ENCODE data around the gene PAPPA. TPM values are rescaled to one million over a fixed set of nuclear protein-coding genes. Genes with fewer than 3 reads are reported as not detected.
A peak's percentile ranks its signal among the peaks of the same experiment; 100 is the strongest.

PAPPA gene
- polyA plus RNA-seq, 1 of the 3 experiments (the other 2 are of a cell fraction), result 44.5 TPM

- no peak for DNase-seq
- Histone ChIP-seq H3K4me1 (ENCODE audit: control insufficient read depth in 1 of 2, insufficient read depth in 2 of 2, low read depth in 1 of 2, low read length in 1 of 2) (peaks cover 0 to 6% of the 10 kb centered on the region in 2 experiments; a peak in 2 of 4 replicates), H3F3A (replicated peaks; ENCODE audit: insufficient read depth) (peaks cover 48% of the 10 kb centered on the region), H3K4me3 (ENCODE audit: low read depth in 2 of 2, low read length in 1 of 2) (no peak overlapping the region), H3K4me2 (no peak overlapping the region), H3K27ac (ENCODE audit: low read depth in 2 of 2, low read length in 1 of 2) (peak overlapping the region in 1 of 2 experiments; percentile 48; a peak in 1 of 4 replicates), H4K20me1 (ENCODE audit: insufficient read depth) (peaks cover 10% of the 10 kb centered on the region), H2AFZ (ENCODE audit: low read depth) (no peak overlapping the region), H3K9me2 (no peaks in the 10 kb centered on the region), H3K36me3 (replicated peaks in 1 of 2; ENCODE audit: control insufficient read depth in 1 of 2, insufficient read depth in 2 of 2, low read length in 1 of 2) (peaks cover 13 to 57% of the 10 kb centered on the region in 2 experiments), H3K79me2 (ENCODE audit: insufficient read depth) (peaks cover 50% of the 10 kb centered on the region; the same call in 1 of the 2 replicates), H3K9ac (no peak overlapping the region), H3K9me3 (no peaks in the 10 kb centered on the region), H3K27me3 (ENCODE audit: insufficient read depth) (no peaks in the 10 kb centered on the region)
- ChIA-PET POLR2A (no interaction called here), CTCF (no interaction called here)
- TF ChIP-seq FOXM1 (IDR thresholded peaks at IDR 0.05; ENCODE audit: low read depth) (no peak), NFIC (IDR thresholded peaks at IDR 0.05; ENCODE audit: borderline replicate concordance) (no peak), RCOR1 (IDR thresholded peaks at IDR 0.05; ENCODE audit: low read length) (no peak), RFX5 (IDR thresholded peaks at IDR 0.05; ENCODE audit: low read length) (no peak), TCF12 (IDR thresholded peaks at IDR 0.05) (no peak), NRF1 (IDR thresholded peaks at IDR 0.05; ENCODE audit: low read depth, low read length) (no peak)
- WGBS (ENCODE audit: low lambda C conversion rate), result 89% methylated on average over 1 of the region's 1 CpG
Measured at GRCh38 chr9:116264361-116264760, 110.8 kb downstream of the PAPPA start.

- 29% methylated on average over 1 of the region's 1 CpG for WGBS (ENCODE audit: low lambda C conversion rate)
- CTCF ChIA-PET, result no interaction called here
- H3K79me2 ChIP-seq (ENCODE audit: insufficient read depth), result peaks cover 53% of the 10 kb centered on the region
Measured at GRCh38 chr9:116267021-116267420, 113.4 kb downstream of the PAPPA start.

GRCh38 chr9:116269250-116269649 is 115.7 kb downstream of the PAPPA start:
- no peak for DNase-seq
- TF ChIP-seq SIN3A (IDR thresholded peaks at IDR 0.05; ENCODE audit: borderline replicate concordance, low read depth, low read length), result no peak
- TF ChIP-seq RFX5 (IDR thresholded peaks at IDR 0.05; ENCODE audit: low read length), result no peak
- no peak for TF ChIP-seq GATA2 (CRISPR knock-in tag; IDR thresholded peaks at IDR 0.05)
- TF ChIP-seq NFIC (IDR thresholded peaks at IDR 0.05; ENCODE audit: borderline replicate concordance), result peak; percentile 32; the same call in 1 of the 2 replicates
- no peak overlapping the region for H2AFZ ChIP-seq (ENCODE audit: low read depth)
- 84% methylated on average over 2 of the region's 2 CpGs for WGBS (ENCODE audit: low lambda C conversion rate)
- peak overlapping the region in 1 of 2 experiments; percentile 6; a peak in 1 of 4 replicates for H3K27ac ChIP-seq (ENCODE audit: low read depth in 2 of 2, low read length in 1 of 2)
- H3K4me2 ChIP-seq, result no peak overlapping the region
- no peaks in the 10 kb centered on the region for H3K9me3 ChIP-seq
- CTCF ChIA-PET, result no interaction called here
- H3F3A ChIP-seq (replicated peaks; ENCODE audit: insufficient read depth), result peaks cover 44% of the 10 kb centered on the region
- H3K9ac ChIP-seq, result no peak overlapping the region
- POLR2A ChIA-PET, result no interaction called here
- peaks cover 0 to 24% of the 10 kb centered on the region in 2 experiments; a peak in 1 of 4 replicates for H3K4me1 ChIP-seq (ENCODE audit: control insufficient read depth in 1 of 2, insufficient read depth in 2 of 2, low read depth in 1 of 2, low read length in 1 of 2)
- peaks cover 5% of the 10 kb centered on the region for H4K20me1 ChIP-seq (ENCODE audit: insufficient read depth)
- H3K9me2 ChIP-seq, result no peaks in the 10 kb centered on the region
- H3K79me2 ChIP-seq (ENCODE audit: insufficient read depth), result peaks cover 52% of the 10 kb centered on the region
- no peak overlapping the region for H3K4me3 ChIP-seq (ENCODE audit: low read depth in 2 of 2, low read length in 1 of 2)
- no peaks in the 10 kb centered on the region for H3K27me3 ChIP-seq (ENCODE audit: insufficient read depth)
- H3K36me3 ChIP-seq (replicated peaks in 1 of 2; ENCODE audit: control insufficient read depth in 1 of 2, insufficient read depth in 2 of 2, low read length in 1 of 2), result peaks cover 45 to 67% of the 10 kb centered on the region in 2 experiments

More at GRCh38 chr9:116267021-116267420, 113.4 kb downstream of the PAPPA start:
- Histone ChIP-seq H3K4me2 (no peak overlapping the region), H2AFZ (ENCODE audit: low read depth) (no peak overlapping the region), H4K20me1 (ENCODE audit: insufficient read depth) (peaks cover 7% of the 10 kb centered on the region), H3K9me3 (no peaks in the 10 kb centered on the region), H3K9ac (no peak overlapping the region), H3K27me3 (ENCODE audit: insufficient read depth) (no peaks in the 10 kb centered on the region), H3K27ac (ENCODE audit: low read depth in 2 of 2, low read length in 1 of 2) (peak overlapping the region in 1 of 2 experiments; percentile 48; a peak in 2 of 4 replicates), H3F3A (replicated peaks; ENCODE audit: insufficient read depth) (peaks cover 43% of the 10 kb centered on the region), H3K9me2 (no peaks in the 10 kb centered on the region), H3K36me3 (replicated peaks in 1 of 2; ENCODE audit: control insufficient read depth in 1 of 2, insufficient read depth in 2 of 2, low read length in 1 of 2) (peaks cover 32 to 66% of the 10 kb centered on the region in 2 experiments), H3K4me3 (ENCODE audit: low read depth in 2 of 2, low read length in 1 of 2) (no peak overlapping the region), H3K4me1 (ENCODE audit: control insufficient read depth in 1 of 2, insufficient read depth in 2 of 2, low read depth in 1 of 2, low read length in 1 of 2) (peaks cover 0 to 14% of the 10 kb centered on the region in 2 experiments; a peak in 2 of 4 replicates)
- DNase-seq, result no peak
- POLR2A ChIA-PET, result no interaction called here
- TF ChIP-seq NFIC (IDR thresholded peaks at IDR 0.05; ENCODE audit: borderline replicate concordance) (no peak), USF1 (IDR thresholded peaks at IDR 0.05; ENCODE audit: borderline replicate concordance, low read depth) (no peak), GABPA (IDR thresholded peaks at IDR 0.05; ENCODE audit: low read depth) (no peak), YY1 (IDR thresholded peaks at IDR 0.05; ENCODE audit: low read depth) (no peak), GATA2 (CRISPR knock-in tag; IDR thresholded peaks at IDR 0.05) (no peak), FOSL2 (IDR thresholded peaks at IDR 0.05; ENCODE audit: borderline replicate concordance, low read depth) (peak; percentile 27; the same call in 1 of the 2 replicates), TEAD4 (IDR thresholded peaks at IDR 0.05; ENCODE audit: borderline replicate concordance, insufficient read depth) (no peak), JUND (IDR thresholded peaks at IDR 0.05) (peak; percentile 30; the same call in 1 of the 2 replicates)
